GM12891 (cell line): ENCODE results near the gene HES5.

ENCODE experiments used
- POLR2A ChIP-seq: IDR thresholded peaks from 2 replicates; pipeline ENCODE4 v1.6.1; 2011; ENCODE audit warnings: low read depth, low read length, control low read depth
- POLR2AphosphoS5 ChIP-seq: IDR thresholded peaks from 2 replicates; pipeline ENCODE4 v1.6.1; 2011; ENCODE audit warnings: low read depth, low read length, control low read depth
- POU2F2 ChIP-seq: IDR thresholded peaks from 2 replicates; pipeline ENCODE4 v1.6.1; 2011; ENCODE audit warnings: low read depth, mild to moderate bottlenecking, control low read depth, low read length, moderate library complexity
- TAF1 ChIP-seq: IDR thresholded peaks from 2 replicates; pipeline ENCODE4 v1.6.1; 2011; ENCODE audit warnings: low read depth, low read length, control low read depth

DNA sequence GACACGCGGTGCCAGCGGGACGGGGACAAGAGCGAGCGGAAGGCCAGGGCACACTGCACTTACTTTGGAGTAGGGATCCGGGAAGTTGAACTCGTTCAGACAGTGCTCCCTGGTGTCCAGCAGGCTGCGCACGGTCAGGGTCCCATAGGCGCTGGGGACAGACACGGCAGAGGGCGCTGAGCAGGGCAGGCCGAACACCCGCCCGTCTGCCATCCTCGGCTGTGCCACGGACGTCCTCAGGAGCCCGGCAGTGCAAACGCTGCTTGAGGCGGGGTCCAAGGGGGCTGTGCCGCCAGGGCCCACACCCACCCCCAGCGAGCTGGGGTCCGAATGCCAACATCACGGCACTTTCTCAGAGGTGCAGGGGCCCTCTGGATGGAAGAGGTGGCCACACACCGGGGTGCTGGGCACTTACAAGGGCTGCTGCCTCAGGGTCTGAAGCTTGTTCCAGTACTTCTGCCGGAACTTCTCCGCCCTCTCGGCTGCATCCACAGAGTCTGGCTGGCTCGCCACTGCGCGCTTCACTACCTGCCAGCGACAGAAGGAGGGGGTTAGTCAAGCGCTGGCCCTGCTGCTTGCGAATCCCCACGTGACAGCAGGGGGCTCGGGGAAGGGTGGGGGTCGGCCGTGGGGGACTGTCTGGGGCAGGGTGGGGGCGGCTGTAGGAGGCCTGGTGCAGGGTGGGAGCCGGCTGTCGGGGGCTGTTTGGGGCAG is 16.0 kb downstream of the HES5 start:
- TF ChIP-seq POLR2A (no peak), POLR2AphosphoS5 (no peak), POU2F2 (no peak), TAF1 (no peak)
